B cell (primary cell): ENCODE data around the gene COPZ1. TPM values are rescaled to one million over a fixed set of nuclear protein-coding genes. Genes with fewer than 3 reads are reported as not detected.

Experiments
- ATAC-seq: fragments of 200-7000 bp; cut with Tn5 transposase; one replicate; pipeline ENCODE4 v1.10.0; 2021; ENCODE audit warnings: low read depth, mild to moderate bottlenecking, moderate number of reproducible peaks, moderate library complexity
- CTCF ChIA-PET: fragments of 350-600 bp; sonication (Branson Sonifier 250); formaldehyde crosslinking; loops from one replicate; lab custom pipeline; 2021; ENCODE audit warnings: antibody characterized with exemption, inconsistent platforms; lab: Charles Lee
- POLR2A ChIA-PET: fragments of 350-600 bp; sonication (Branson Sonifier 250); formaldehyde crosslinking; loops from one replicate; lab custom pipeline; 2021; ENCODE audit warnings: antibody characterized with exemption; lab: Charles Lee
- DNase-seq: peaks from one replicate; pipeline ENCODE4 v3.0.0; 2013
- H2AFZ ChIP-seq: 2 replicates; pipeline ENCODE4 v1.6.1; 2012; ENCODE audit warnings: mild to moderate bottlenecking, low read depth, low read length; ENCODE audit not compliant: insufficient read depth, poor library complexity, severe bottlenecking
- H3K27ac ChIP-seq, 2 donors: 1 replicate in 1 of 2; 2 replicates in 1 of 2; pipeline ENCODE4 v1.5.1; 2012 to 2013; ENCODE audit warnings: low read length in 2 of 2, mild to moderate bottlenecking in 2 of 2, moderate library complexity in 1 of 2
- H3K27me3 ChIP-seq, 4 experiments: fragments of 200-600 bp in 1 of 4; sonication (generic) in 1 of 4; replicated peaks in 1 of 4; 1 replicate in 2 of 4; 2 replicates in 2 of 4; pipeline versions ENCODE4 v1.6.1 to v1.7.0; 2013 to 2016; ENCODE audit warnings: low read length in 3 of 4, mild to moderate bottlenecking in 2 of 4, mixed read lengths in 1 of 4, moderate library complexity in 1 of 4; ENCODE audit not compliant: insufficient read depth in 4 of 4, control insufficient read depth in 3 of 4; ENCODE audit errors: control extremely low read depth in 1 of 4
- H3K36me3 ChIP-seq, 2 experiments: replicated peaks in 1 of 2; 1 replicate in 1 of 2; 2 replicates in 1 of 2; pipeline versions ENCODE4 v1.6.1 to v1.7.1; 2013; ENCODE audit warnings: low read length in 1 of 2; ENCODE audit not compliant: insufficient read depth in 2 of 2, control insufficient read depth in 1 of 2; ENCODE audit errors: control extremely low read depth in 1 of 2, extremely low read depth in 1 of 2
- H3K4me1 ChIP-seq, 2 donors: fragments of 200-600 bp in 1 of 2; sonication (generic) in 1 of 2; 1 replicate in 1 of 2; 2 replicates in 1 of 2; pipeline versions ENCODE4 v1.5.1 to v1.6.1; 2013 to 2017; ENCODE audit warnings: low read length in 2 of 2; ENCODE audit not compliant: control insufficient read depth in 2 of 2, insufficient read depth in 2 of 2
- H3K4me2 ChIP-seq: replicated peaks from 2 replicates; pipeline ENCODE3; 2012; ENCODE audit warnings: mild to moderate bottlenecking, low read depth, low read length; ENCODE audit not compliant: poor library complexity, severe bottlenecking
- H3K4me3 ChIP-seq, 5 experiments: fragments of 200-600 bp in 1 of 5; sonication (generic) in 1 of 5; 1 replicate in 3 of 5; 2 replicates in 2 of 5; pipeline versions ENCODE4 v1.5.1 to v1.7.0; 2011 to 2016; ENCODE audit warnings: low read length in 4 of 5, mild to moderate bottlenecking in 4 of 5, low read depth in 2 of 5, control low read depth in 1 of 5, moderate library complexity in 1 of 5; ENCODE audit not compliant: insufficient read depth in 1 of 5; ENCODE audit errors: control extremely low read depth in 1 of 5, extremely low read depth in 1 of 5
- H3K79me2 ChIP-seq: fragments of 200-600 bp; sonication (generic); one replicate; pipeline ENCODE4 v1.6.0; 2016; ENCODE audit warnings: low read length; ENCODE audit not compliant: control insufficient read depth, insufficient read depth
- H3K9ac ChIP-seq: fragments of 200-600 bp; sonication (generic); 2 replicates; pipeline ENCODE4 v1.6.1; 2017; ENCODE audit warnings: mild to moderate bottlenecking, low read length, moderate library complexity
- H3K9me3 ChIP-seq, 3 donors: one replicate each; pipeline versions ENCODE4 v1.6.1 to v1.7.1; 2013; ENCODE audit warnings: low read length in 2 of 3; ENCODE audit not compliant: control insufficient read depth in 2 of 3, insufficient read depth in 1 of 3; ENCODE audit errors: control extremely low read depth in 1 of 3
- H4K20me1 ChIP-seq: 2 replicates; pipeline ENCODE4 v1.6.0; 2012; ENCODE audit warnings: mild to moderate bottlenecking, low read length; ENCODE audit not compliant: insufficient read depth, control insufficient read depth, poor library complexity, severe bottlenecking
- H3K27ac Mint-ChIP-seq: one replicate; pipeline ENCODE4 v1.8.0; 2021; ENCODE audit warnings: mixed read lengths
- H3K27me3 Mint-ChIP-seq: one replicate; pipeline ENCODE4 v1.8.0; 2021; ENCODE audit warnings: mixed read lengths
- H3K4me1 Mint-ChIP-seq: one replicate; pipeline ENCODE4 v1.8.0; 2021; ENCODE audit warnings: mixed read lengths
- H3K4me3 Mint-ChIP-seq: one replicate; pipeline ENCODE4 v1.8.0; 2021; ENCODE audit warnings: mixed read lengths
- H3K9me3 Mint-ChIP-seq: one replicate; pipeline ENCODE4 v1.8.0; 2022; ENCODE audit warnings: mixed read lengths; ENCODE audit not compliant: insufficient read depth
- EZH2 ChIP-seq: IDR thresholded peaks from 2 replicates; pipeline ENCODE4 v1.6.1; 2012; ENCODE audit warnings: borderline replicate concordance, low read depth, mild to moderate bottlenecking, moderate library complexity, low read length; ENCODE audit not compliant: insufficient read depth, poor library complexity, severe bottlenecking
- whole genome bisulfite sequencing: methylation state at CpG from one replicate; pipeline ENCODE4 v1.1.5; 2013; ENCODE audit warnings: missing lambda C conversion rate; ENCODE audit not compliant: insufficient coverage; 5-methylcytosine and 5-hydroxymethylcytosine counted together
- intact Hi-C: fragments of 100-400 bp; cut with micrococcal nuclease; formaldehyde crosslinking; loops from one replicate; pipeline ENCODE4 v1.10.0; 2022
- polyA plus RNA-seq: library from polyadenylated mRNA; depleted of rRNA; stranded (reverse); fragments of >200 nt; gene quantifications from 2 replicates; pipeline ENCODE4 v1.2.3, GENCODE V29; 2012
- total RNA-seq, 2 donors: library from RNA; stranded (reverse); fragments of 120-200 nt in 1 of 2; gene quantifications; 1 replicate in 1 of 2; 2 replicates in 1 of 2; pipeline versions ENCODE4 v1.2.3 to v1.2.4, GENCODE V29; 2013 to 2022
- TF ChIP-seq, protein P1 (sequence below): fragments of 200-600 bp; IDR thresholded peaks from one replicate; pipeline ENCODE4 v1.8.0; 2022; ENCODE audit warnings: antibody characterized with exemption, mild to moderate bottlenecking

Gene COPZ1
- total and polyA plus RNA-seq, 2 donors (not counting 1 experiment from before 2014, with no cell fraction given): 54.9 to 72.1 TPM

DNA sequence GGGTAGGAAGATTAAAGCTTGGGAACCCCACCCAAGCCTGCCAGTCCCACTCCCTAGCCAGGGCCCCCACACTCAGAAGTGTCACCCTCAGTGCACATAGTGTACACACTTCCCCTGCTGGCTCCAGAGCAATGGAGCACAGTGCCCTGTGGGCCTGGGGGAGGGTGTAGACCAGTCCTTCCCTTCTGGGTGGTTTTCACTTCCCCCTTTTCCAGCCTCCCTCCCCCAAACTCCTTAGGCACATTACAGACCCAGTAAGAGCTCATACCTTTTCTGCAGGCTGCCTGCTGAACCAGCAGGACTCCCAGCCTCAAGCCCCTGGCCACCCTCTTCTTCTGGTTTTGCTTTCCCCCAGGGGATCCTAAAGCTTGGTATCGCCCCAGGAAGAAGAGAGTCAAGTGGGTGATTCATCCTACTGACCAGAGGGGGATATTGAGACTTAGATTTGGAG lies 59.7 kb downstream of the COPZ1 start, which contains the start of gene ZNF385A:
Gene ZNF385A, minus strand, starts transcription at position 143 of the 451 bp plus-strand sequence. CDS start 219 bp downstream, outside the sequence.
- Histone ChIP-seq H3K4me1 (peaks cover 71 to 86% of the 10 kb centered on the region in 2 donors), H2AFZ (peak within 1 kb of the TSS; percentile 61)
- H3K27ac Mint-ChIP-seq: peak within 1 kb of the TSS; percentile 80

More for the DNA sequence above, 59.7 kb downstream of the COPZ1 start, which contains the start of gene ZNF385A:
- no peaks in the 10 kb centered on the region for H3K9me3 Mint-ChIP-seq
- peak within 1 kb of the TSS; percentile 75 to 85 for H3K27ac ChIP-seq
- H3K4me1 Mint-ChIP-seq: peaks cover 65% of the 10 kb centered on the region
- peak; percentile 71 for DNase-seq
- no peak for TF ChIP-seq EZH2
- TF ChIP-seq, protein P1, sequence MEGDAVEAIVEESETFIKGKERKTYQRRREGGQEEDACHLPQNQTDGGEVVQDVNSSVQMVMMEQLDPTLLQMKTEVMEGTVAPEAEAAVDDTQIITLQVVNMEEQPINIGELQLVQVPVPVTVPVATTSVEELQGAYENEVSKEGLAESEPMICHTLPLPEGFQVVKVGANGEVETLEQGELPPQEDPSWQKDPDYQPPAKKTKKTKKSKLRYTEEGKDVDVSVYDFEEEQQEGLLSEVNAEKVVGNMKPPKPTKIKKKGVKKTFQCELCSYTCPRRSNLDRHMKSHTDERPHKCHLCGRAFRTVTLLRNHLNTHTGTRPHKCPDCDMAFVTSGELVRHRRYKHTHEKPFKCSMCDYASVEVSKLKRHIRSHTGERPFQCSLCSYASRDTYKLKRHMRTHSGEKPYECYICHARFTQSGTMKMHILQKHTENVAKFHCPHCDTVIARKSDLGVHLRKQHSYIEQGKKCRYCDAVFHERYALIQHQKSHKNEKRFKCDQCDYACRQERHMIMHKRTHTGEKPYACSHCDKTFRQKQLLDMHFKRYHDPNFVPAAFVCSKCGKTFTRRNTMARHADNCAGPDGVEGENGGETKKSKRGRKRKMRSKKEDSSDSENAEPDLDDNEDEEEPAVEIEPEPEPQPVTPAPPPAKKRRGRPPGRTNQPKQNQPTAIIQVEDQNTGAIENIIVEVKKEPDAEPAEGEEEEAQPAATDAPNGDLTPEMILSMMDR: no peak
- H3K4me3 ChIP-seq: peak within 1 kb of the TSS in 4 of 5 experiments; percentile 1 to 41 (median 18)
- H3K27me3 Mint-ChIP-seq: no peaks in the 10 kb centered on the region
- ChIA-PET POLR2A (no interaction called here), CTCF (interaction anchor here (0.9 to 3.6 kb wide), 7 partner anchors 11 to 170 kb away, joined by 3 to 26 read pairs (median 4); no protein-coding TSS in a partner anchor)
- peaks cover 15% of the 10 kb centered on the region for H3K79me2 ChIP-seq
- no CpG with 5 or more reads among the region's 1 CpG for WGBS
- no peaks in the 10 kb centered on the region for H3K27me3 ChIP-seq
- peak within 1 kb of the TSS; percentile 36 for H3K9ac ChIP-seq
- no peaks in the 10 kb centered on the region for H3K9me3 ChIP-seq
- H4K20me1 ChIP-seq: no peaks in the 10 kb centered on the region
- H3K4me3 Mint-ChIP-seq: peak within 1 kb of the TSS; percentile 55
- peaks cover 0 to 13% of the 10 kb centered on the region in 2 experiments for H3K36me3 ChIP-seq
- intact Hi-C loops: no loop called here
- peak within 1 kb of the TSS; percentile 78 for H3K4me2 ChIP-seq
- ATAC-seq: peak; percentile 67
